Breast epithelium (tissue), 4 donors: Measurements from ENCODE around the gene OBP2A. TPM values are rescaled to one million over a fixed set of nuclear protein-coding genes. Genes with fewer than 3 reads are reported as not detected.

Experiments used
- DNase-seq, 2 donors: peaks; one replicate each; pipeline ENCODE4 v3.0.0-alpha.2; 2019; ENCODE audit warnings: low spot score in 2 of 2
- H3K27ac ChIP-seq, 2 donors: fragments of 200-600 bp; sonication (generic) in 1 of 2; one replicate each; pipeline ENCODE4 v1.5.1; 2016 to 2019; ENCODE audit warnings: mild to moderate bottlenecking in 1 of 2
- H3K27me3 ChIP-seq, 2 donors: fragments of 200-600 bp; sonication (generic) in 1 of 2; one replicate each; pipeline versions ENCODE4 v1.5.1 to v1.6.0; 2017 to 2019; ENCODE audit warnings: control low read depth in 1 of 2, mild to moderate bottlenecking in 1 of 2
- H3K36me3 ChIP-seq: fragments of 200-600 bp; one replicate; pipeline ENCODE4 v1.5.1; 2019
- H3K4me1 ChIP-seq, 2 donors: fragments of 200-600 bp; sonication (generic); one replicate each; pipeline ENCODE4 v1.5.1; 2016 to 2019; ENCODE audit warnings: control low read depth in 1 of 2
- H3K4me3 ChIP-seq, 3 donors: fragments of 200-600 bp; sonication (generic); 1 replicate in 2 of 3; 2 replicates in 1 of 3; pipeline ENCODE4 v1.5.1; 2016 to 2019; ENCODE audit warnings: mild to moderate bottlenecking in 3 of 3, moderate library complexity in 2 of 3
- H3K9me3 ChIP-seq, 2 donors: fragments of 200-600 bp; sonication (generic) in 1 of 2; one replicate each; pipeline ENCODE4 v1.5.1; 2016 to 2019; ENCODE audit warnings: control low read depth in 1 of 2
- CTCF ChIP-seq, 3 donors: fragments of 450-650 bp; IDR thresholded peaks; one replicate each; pipeline ENCODE4 v1.5.1; 2016 to 2017; ENCODE audit warnings: antibody characterized with exemption in 3 of 3, mild to moderate bottlenecking in 3 of 3, moderate library complexity in 3 of 3
- POLR2A ChIP-seq: fragments of 450-650 bp; IDR thresholded peaks from one replicate; pipeline ENCODE4 v1.6.1; 2016; ENCODE audit warnings: antibody characterized with exemption, mild to moderate bottlenecking, moderate library complexity
- POLR2AphosphoS5 ChIP-seq, 3 donors: sonication (generic); formaldehyde crosslinking; IDR thresholded peaks; one replicate each; pipeline ENCODE4 v1.6.1; 2017; ENCODE audit warnings: antibody characterized with exemption in 3 of 3
- intact Hi-C: fragments of 100-400 bp; cut with DNase I; formaldehyde crosslinking; loops from one replicate; pipeline ENCODE4 v1.15.1; 2023; ENCODE audit warnings: low total_unique reads
- total RNA-seq, 3 donors: library from RNA; depleted of rRNA; stranded (reverse); fragments of >200 nt; gene quantifications; one replicate each; pipeline ENCODE4 v1.1.0, GENCODE V29; 2016

OBP2A gene
- total RNA-seq, 3 donors from 2014 or later: not detected

GRCh38 chr9:135581636-135582426 lies 35.9 kb downstream of the OBP2A start:
- no peak overlapping the region for H3K4me3 ChIP-seq
- H3K27ac ChIP-seq: no peak overlapping the region
- no peaks in the 10 kb centered on the region for H3K36me3 ChIP-seq
- peaks cover 0 to 28% of the 10 kb centered on the region in 2 donors for H3K27me3 ChIP-seq
- H3K9me3 ChIP-seq: no peaks in the 10 kb centered on the region
- intact Hi-C loops: no loop called here
- TF ChIP-seq CTCF (IDR thresholded peaks at IDR 0.05) (no peak), POLR2A (no peak)
- no peaks in the 10 kb centered on the region for H3K4me1 ChIP-seq
- DNase-seq: no peak

- no peak overlapping the region for H3K27ac ChIP-seq
- no peaks in the 10 kb centered on the region for H3K9me3 ChIP-seq
- no peak overlapping the region for H3K4me3 ChIP-seq
- TF ChIP-seq POLR2A: no peak
- no peak for TF ChIP-seq POLR2AphosphoS5 (IDR thresholded peaks at IDR 0.05)
- TF ChIP-seq CTCF (IDR thresholded peaks at IDR 0.05): no peak
- H3K27me3 ChIP-seq: peaks cover 0 to 28% of the 10 kb centered on the region in 2 donors
- no peaks in the 10 kb centered on the region for H3K4me1 ChIP-seq
- intact Hi-C loops: no loop called here
- DNase-seq: no peak
- H3K36me3 ChIP-seq: no peaks in the 10 kb centered on the region
Measured at GRCh38 chr9:135582541-135582940, 36.6 kb downstream of the OBP2A start.

- TF ChIP-seq POLR2A (no peak), CTCF (IDR thresholded peaks at IDR 0.05) (no peak), POLR2AphosphoS5 (IDR thresholded peaks at IDR 0.05) (no peak)
- Histone ChIP-seq H3K36me3 (no peaks in the 10 kb centered on the region), H3K4me1 (no peaks in the 10 kb centered on the region), H3K27me3 (peaks cover 0 to 28% of the 10 kb centered on the region in 2 donors), H3K27ac (no peak overlapping the region), H3K4me3 (no peak overlapping the region), H3K9me3 (no peaks in the 10 kb centered on the region)
- intact Hi-C loops: no loop called here
- DNase-seq: no peak
Measured at GRCh38 chr9:135582966-135583687, 37.2 kb downstream of the OBP2A start.

- Histone ChIP-seq H3K36me3 (no peaks in the 10 kb centered on the region), H3K27me3 (peaks cover 0 to 28% of the 10 kb centered on the region in 2 donors), H3K4me1 (no peaks in the 10 kb centered on the region), H3K4me3 (no peak overlapping the region), H3K27ac (no peak overlapping the region), H3K9me3 (no peaks in the 10 kb centered on the region)
- intact Hi-C loops: no loop called here
- DNase-seq: no peak
- no peak for TF ChIP-seq POLR2A
- no peak for TF ChIP-seq CTCF (IDR thresholded peaks at IDR 0.05)
- no peak for TF ChIP-seq POLR2AphosphoS5 (IDR thresholded peaks at IDR 0.05)
Measured at GRCh38 chr9:135583688-135584011, 37.7 kb downstream of the OBP2A start.

- intact Hi-C loops: no loop called here
- no peaks in the 10 kb centered on the region for H3K36me3 ChIP-seq
- no peaks in the 10 kb centered on the region for H3K9me3 ChIP-seq
- peaks cover 0 to 28% of the 10 kb centered on the region in 2 donors for H3K27me3 ChIP-seq
- no peak overlapping the region for H3K27ac ChIP-seq
- no peaks in the 10 kb centered on the region for H3K4me1 ChIP-seq
- TF ChIP-seq POLR2AphosphoS5 (IDR thresholded peaks at IDR 0.05): no peak
- TF ChIP-seq CTCF (IDR thresholded peaks at IDR 0.05): no peak
- TF ChIP-seq POLR2A: no peak
- no peak overlapping the region for H3K4me3 ChIP-seq
- no peak for DNase-seq
Measured at GRCh38 chr9:135584371-135584770, 38.4 kb downstream of the OBP2A start.
